Astrocyte (in vitro differentiated cells and primary cell): ENCODE measurements around the gene EPB41. TPM values are rescaled to one million over a fixed set of nuclear protein-coding genes. Genes with fewer than 3 reads are reported as not detected.

Experiments
- DNase-seq: peaks from one replicate; pipeline ENCODE4 v3.0.0-alpha.2; 2010; ENCODE audit warnings: low read depth
- FAIRE-seq: peaks from 2 replicates; lab custom pipeline; 2011; peaks lifted over from hg19 to GRCh38; lab: Jason Lieb, UNC
- H2AFZ ChIP-seq: 2 replicates; pipeline ENCODE4 v1.6.0; 2012; ENCODE audit warnings: low read depth, low read length, inconsistent platforms
- H3K27ac ChIP-seq: 2 replicates; pipeline ENCODE4 v1.5.1; 2011; ENCODE audit warnings: low read depth, low read length, inconsistent platforms
- H3K27me3 ChIP-seq: 2 replicates; pipeline ENCODE4 v1.6.0; 2011; ENCODE audit warnings: low read length, inconsistent platforms; ENCODE audit not compliant: insufficient read depth
- H3K36me3 ChIP-seq: 2 replicates; pipeline ENCODE4 v1.5.1; 2011; ENCODE audit warnings: low read length, inconsistent platforms; ENCODE audit not compliant: insufficient read depth
- H3K4me1 ChIP-seq: 2 replicates; pipeline ENCODE4 v1.5.1; 2011; ENCODE audit warnings: low read length, inconsistent platforms; ENCODE audit not compliant: insufficient read depth
- H3K4me2 ChIP-seq: 2 replicates; pipeline ENCODE4 v1.6.0; 2012; ENCODE audit warnings: low read length, inconsistent platforms
- H3K4me3 ChIP-seq: 2 replicates; pipeline ENCODE4 v1.5.1; 2011; ENCODE audit warnings: low read depth, mild to moderate bottlenecking, low read length, inconsistent platforms; ENCODE audit not compliant: insufficient read depth
- H3K79me2 ChIP-seq: 2 replicates; pipeline ENCODE4 v1.6.0; 2012; ENCODE audit warnings: mild to moderate bottlenecking, low read length, inconsistent platforms; ENCODE audit not compliant: insufficient read depth
- H3K9ac ChIP-seq: 2 replicates; pipeline ENCODE4 v1.6.0; 2012; ENCODE audit warnings: mild to moderate bottlenecking, low read length, inconsistent platforms
- H3K9me3 ChIP-seq: 2 replicates; pipeline ENCODE4 v1.5.1; 2012; ENCODE audit warnings: low read depth, mild to moderate bottlenecking, low read length, inconsistent platforms; ENCODE audit not compliant: insufficient read depth
- H4K20me1 ChIP-seq: 2 replicates; pipeline ENCODE4 v1.6.0; 2012; ENCODE audit warnings: low read length, inconsistent platforms; ENCODE audit not compliant: insufficient read depth
- H3K27ac Mint-ChIP-seq: one replicate; pipeline ENCODE4 v1.8.0; 2021; ENCODE audit warnings: mild to moderate bottlenecking, mixed read lengths; ENCODE audit not compliant: unreplicated experiment
- H3K27me3 Mint-ChIP-seq: one replicate; pipeline ENCODE4 v1.8.0; 2021; ENCODE audit warnings: low read depth, mixed read lengths; ENCODE audit not compliant: unreplicated experiment
- H3K36me3 Mint-ChIP-seq: one replicate; pipeline ENCODE4 v1.8.0; 2021; ENCODE audit warnings: low read depth, mixed read lengths; ENCODE audit not compliant: unreplicated experiment
- H3K4me1 Mint-ChIP-seq: one replicate; pipeline ENCODE4 v1.8.0; 2021; ENCODE audit warnings: low read depth, mixed read lengths; ENCODE audit not compliant: unreplicated experiment
- H3K4me3 Mint-ChIP-seq: one replicate; pipeline ENCODE4 v1.8.0; 2021; ENCODE audit warnings: mild to moderate bottlenecking, moderate library complexity, mixed read lengths; ENCODE audit not compliant: unreplicated experiment
- H3K9me3 Mint-ChIP-seq: one replicate; pipeline ENCODE4 v1.8.0; 2021; ENCODE audit warnings: mild to moderate bottlenecking, mixed read lengths; ENCODE audit not compliant: unreplicated experiment
- EZH2 ChIP-seq: IDR thresholded peaks from 2 replicates; pipeline ENCODE4 v1.6.1; 2012; ENCODE audit warnings: mild to moderate bottlenecking, low read length, inconsistent platforms; ENCODE audit not compliant: insufficient read depth
- total RNA-seq: library from RNA; stranded (reverse); gene quantifications from 2 replicates; pipeline ENCODE4 v1.2.1, GENCODE V29; 2021
- TF ChIP-seq, protein P1 (sequence below): IDR thresholded peaks from 2 replicates; pipeline ENCODE4 v1.5.1; 2011; ENCODE audit warnings: low read depth, mild to moderate bottlenecking, inconsistent platforms, low read length, moderate library complexity; ENCODE audit not compliant: insufficient read depth

EPB41 gene
- total RNA-seq, 1 donor from 2014 or later, result 13.9 TPM

DNA sequence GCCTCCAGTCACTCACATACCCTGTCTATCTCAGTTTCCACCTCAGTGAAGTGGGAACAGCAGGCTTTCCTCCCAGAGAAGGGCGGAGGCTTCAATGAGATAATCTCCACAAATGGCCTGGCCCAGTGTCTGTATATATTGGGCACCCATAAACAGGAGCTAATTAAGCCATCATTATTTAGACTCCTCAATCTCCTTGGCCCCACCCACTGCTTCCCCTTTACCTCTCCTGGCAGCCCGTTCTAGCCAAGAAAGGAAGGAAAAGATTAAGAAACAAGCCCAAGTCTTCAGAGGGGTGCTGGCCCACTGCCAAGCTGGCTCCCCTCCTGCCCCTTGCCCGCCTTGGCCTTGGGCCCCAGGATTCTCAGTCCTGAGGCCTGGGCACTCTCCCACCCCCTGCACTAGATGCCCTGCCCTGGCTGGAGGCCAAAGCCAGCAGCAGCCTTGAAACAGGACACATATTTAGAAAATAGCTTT, 15.9 kb upstream of the EPB41 start:
- Mint-ChIP-seq H3K4me1 (no peaks in the 10 kb centered on the region), H3K36me3 (peaks cover 9% of the 10 kb centered on the region), H3K9me3 (no peaks in the 10 kb centered on the region), H3K27ac (no peak overlapping the region), H3K27me3 (peaks cover 4% of the 10 kb centered on the region), H3K4me3 (no peak overlapping the region)
- Histone ChIP-seq H3K4me1 (no peaks in the 10 kb centered on the region), H2AFZ (no peak overlapping the region), H3K9me3 (no peaks in the 10 kb centered on the region), H3K27ac (no peak overlapping the region), H3K27me3 (peaks cover 4% of the 10 kb centered on the region), H4K20me1 (no peaks in the 10 kb centered on the region), H3K9ac (no peak overlapping the region), H3K4me3 (no peak overlapping the region), H3K79me2 (no peaks in the 10 kb centered on the region), H3K4me2 (no peak overlapping the region), H3K36me3 (no peaks in the 10 kb centered on the region)
- no peak for TF ChIP-seq EZH2
- TF ChIP-seq, protein P1, sequence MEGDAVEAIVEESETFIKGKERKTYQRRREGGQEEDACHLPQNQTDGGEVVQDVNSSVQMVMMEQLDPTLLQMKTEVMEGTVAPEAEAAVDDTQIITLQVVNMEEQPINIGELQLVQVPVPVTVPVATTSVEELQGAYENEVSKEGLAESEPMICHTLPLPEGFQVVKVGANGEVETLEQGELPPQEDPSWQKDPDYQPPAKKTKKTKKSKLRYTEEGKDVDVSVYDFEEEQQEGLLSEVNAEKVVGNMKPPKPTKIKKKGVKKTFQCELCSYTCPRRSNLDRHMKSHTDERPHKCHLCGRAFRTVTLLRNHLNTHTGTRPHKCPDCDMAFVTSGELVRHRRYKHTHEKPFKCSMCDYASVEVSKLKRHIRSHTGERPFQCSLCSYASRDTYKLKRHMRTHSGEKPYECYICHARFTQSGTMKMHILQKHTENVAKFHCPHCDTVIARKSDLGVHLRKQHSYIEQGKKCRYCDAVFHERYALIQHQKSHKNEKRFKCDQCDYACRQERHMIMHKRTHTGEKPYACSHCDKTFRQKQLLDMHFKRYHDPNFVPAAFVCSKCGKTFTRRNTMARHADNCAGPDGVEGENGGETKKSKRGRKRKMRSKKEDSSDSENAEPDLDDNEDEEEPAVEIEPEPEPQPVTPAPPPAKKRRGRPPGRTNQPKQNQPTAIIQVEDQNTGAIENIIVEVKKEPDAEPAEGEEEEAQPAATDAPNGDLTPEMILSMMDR, result no peak
- FAIRE-seq (no peak), DNase-seq (no peak)

DNA sequence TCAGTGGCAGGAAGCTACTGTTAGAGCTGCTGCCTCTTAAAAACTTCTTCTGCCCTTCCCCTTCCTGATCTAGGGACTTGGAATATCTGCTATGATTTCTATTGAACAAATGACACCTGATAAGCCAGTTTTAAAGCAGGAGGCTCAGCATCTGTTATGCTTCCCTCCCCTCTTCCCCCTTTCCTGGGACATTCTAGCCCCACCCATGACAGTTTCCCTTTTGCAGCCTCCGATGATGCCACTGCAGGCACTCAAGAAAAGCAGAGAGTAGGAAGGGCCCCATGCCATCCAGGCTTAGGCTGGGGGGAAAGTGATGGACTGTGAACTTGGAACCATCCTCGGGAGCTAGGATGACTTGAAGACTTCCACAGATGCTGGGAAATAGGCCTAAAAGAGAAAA, 15.1 kb upstream of the EPB41 start:
- TF ChIP-seq EZH2, result no peak
- TF ChIP-seq, protein P1, result no peak
- Histone ChIP-seq H3K36me3 (no peaks in the 10 kb centered on the region), H3K9ac (no peak overlapping the region), H3K27me3 (peaks cover 4% of the 10 kb centered on the region), H2AFZ (no peak overlapping the region), H3K4me3 (no peak overlapping the region), H3K4me1 (no peaks in the 10 kb centered on the region), H4K20me1 (no peaks in the 10 kb centered on the region), H3K27ac (no peak overlapping the region), H3K9me3 (no peaks in the 10 kb centered on the region), H3K79me2 (no peaks in the 10 kb centered on the region), H3K4me2 (no peak overlapping the region)
- Mint-ChIP-seq H3K36me3 (peaks cover 9% of the 10 kb centered on the region), H3K9me3 (no peaks in the 10 kb centered on the region), H3K4me1 (no peaks in the 10 kb centered on the region), H3K4me3 (no peak overlapping the region), H3K27me3 (peaks cover 4% of the 10 kb centered on the region), H3K27ac (no peak overlapping the region)
- DNase-seq (no peak), FAIRE-seq (no peak)

DNA sequence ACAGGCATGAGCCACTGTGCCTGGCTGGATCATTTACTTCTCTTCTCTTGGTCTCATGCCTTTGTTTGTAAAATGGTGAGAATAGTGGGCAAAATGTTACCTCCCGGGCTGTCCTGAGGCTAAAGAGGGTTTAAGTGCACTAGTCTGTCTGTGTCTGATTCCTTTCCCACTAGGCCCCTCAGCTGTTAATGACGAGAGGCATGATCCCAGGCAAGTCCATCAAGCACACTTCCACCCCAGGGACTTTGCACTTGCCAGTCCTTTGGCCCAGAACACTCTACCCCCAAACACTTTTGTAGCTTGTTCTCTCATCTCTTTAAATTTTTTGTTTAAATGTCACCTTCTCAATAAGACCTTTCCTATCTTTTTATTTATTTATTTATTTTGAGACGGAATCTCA, 13.8 kb upstream of the EPB41 start:
- Histone ChIP-seq H2AFZ (no peak overlapping the region), H3K4me3 (no peak overlapping the region), H3K9me3 (no peaks in the 10 kb centered on the region), H4K20me1 (no peaks in the 10 kb centered on the region), H3K4me2 (no peak overlapping the region), H3K4me1 (no peaks in the 10 kb centered on the region), H3K79me2 (no peaks in the 10 kb centered on the region), H3K9ac (no peak overlapping the region), H3K27ac (no peak overlapping the region), H3K36me3 (no peaks in the 10 kb centered on the region), H3K27me3 (peaks cover 4% of the 10 kb centered on the region)
- Mint-ChIP-seq H3K27ac (no peak overlapping the region), H3K27me3 (peaks cover 4% of the 10 kb centered on the region), H3K4me1 (no peaks in the 10 kb centered on the region), H3K9me3 (no peaks in the 10 kb centered on the region), H3K36me3 (peaks cover 9% of the 10 kb centered on the region), H3K4me3 (no peak overlapping the region)
- TF ChIP-seq, protein P1, result no peak
- no peak for TF ChIP-seq EZH2
- no peak for DNase-seq
- FAIRE-seq, result no peak
